ENCODE results near the gene WDFY4.

DNA sequence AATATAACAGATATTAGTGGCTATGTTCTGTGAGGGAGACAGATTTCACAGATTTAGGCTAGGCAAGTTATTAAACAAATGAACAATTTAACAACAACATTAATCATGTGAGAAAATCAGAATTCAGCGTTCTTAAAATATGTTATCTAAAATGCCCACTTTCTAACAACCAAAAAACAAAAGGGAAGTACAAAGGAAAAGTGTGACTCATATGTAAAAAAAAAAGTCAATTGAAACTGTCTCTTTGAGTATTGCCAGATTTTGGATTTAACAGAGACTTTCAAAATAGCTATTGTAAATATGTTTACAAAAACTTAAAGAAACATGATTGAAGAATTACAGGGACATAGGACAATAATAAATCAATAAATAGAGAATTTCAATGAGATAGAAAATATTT lies 45.0 kb upstream of the WDFY4 start:
- TF ChIP-seq, protein P1, sequence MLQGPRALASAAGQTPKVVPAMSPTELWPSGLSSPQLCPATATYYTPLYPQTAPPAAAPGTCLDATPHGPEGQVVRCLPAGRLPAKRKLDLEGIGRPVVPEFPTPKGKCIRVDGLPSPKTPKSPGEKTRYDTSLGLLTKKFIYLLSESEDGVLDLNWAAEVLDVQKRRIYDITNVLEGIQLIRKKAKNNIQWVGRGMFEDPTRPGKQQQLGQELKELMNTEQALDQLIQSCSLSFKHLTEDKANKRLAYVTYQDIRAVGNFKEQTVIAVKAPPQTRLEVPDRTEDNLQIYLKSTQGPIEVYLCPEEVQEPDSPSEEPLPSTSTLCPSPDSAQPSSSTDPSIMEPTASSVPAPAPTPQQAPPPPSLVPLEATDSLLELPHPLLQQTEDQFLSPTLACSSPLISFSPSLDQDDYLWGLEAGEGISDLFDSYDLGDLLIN (CRISPR knock-in tag; IDR thresholded peaks at IDR 0.05; ENCODE audit: borderline replicate concordance), result no peak
- TF ChIP-seq ZIK1 (CRISPR knock-in tag; IDR thresholded peaks at IDR 0.05; ENCODE audit: borderline replicate concordance, low read depth) (no peak), HCFC1 (IDR thresholded peaks at IDR 0.05; ENCODE audit: low read depth, low read length) (no peak), SAP130 (CRISPR knock-in tag; IDR thresholded peaks at IDR 0.05; ENCODE audit: low read depth) (no peak), CC2D1A (CRISPR knock-in tag; IDR thresholded peaks at IDR 0.05) (no peak)
- TF ChIP-seq, protein P2, sequence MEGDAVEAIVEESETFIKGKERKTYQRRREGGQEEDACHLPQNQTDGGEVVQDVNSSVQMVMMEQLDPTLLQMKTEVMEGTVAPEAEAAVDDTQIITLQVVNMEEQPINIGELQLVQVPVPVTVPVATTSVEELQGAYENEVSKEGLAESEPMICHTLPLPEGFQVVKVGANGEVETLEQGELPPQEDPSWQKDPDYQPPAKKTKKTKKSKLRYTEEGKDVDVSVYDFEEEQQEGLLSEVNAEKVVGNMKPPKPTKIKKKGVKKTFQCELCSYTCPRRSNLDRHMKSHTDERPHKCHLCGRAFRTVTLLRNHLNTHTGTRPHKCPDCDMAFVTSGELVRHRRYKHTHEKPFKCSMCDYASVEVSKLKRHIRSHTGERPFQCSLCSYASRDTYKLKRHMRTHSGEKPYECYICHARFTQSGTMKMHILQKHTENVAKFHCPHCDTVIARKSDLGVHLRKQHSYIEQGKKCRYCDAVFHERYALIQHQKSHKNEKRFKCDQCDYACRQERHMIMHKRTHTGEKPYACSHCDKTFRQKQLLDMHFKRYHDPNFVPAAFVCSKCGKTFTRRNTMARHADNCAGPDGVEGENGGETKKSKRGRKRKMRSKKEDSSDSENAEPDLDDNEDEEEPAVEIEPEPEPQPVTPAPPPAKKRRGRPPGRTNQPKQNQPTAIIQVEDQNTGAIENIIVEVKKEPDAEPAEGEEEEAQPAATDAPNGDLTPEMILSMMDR (CRISPR knock-in tag; IDR thresholded peaks at IDR 0.05), result no peak

All from HepG2 (cell line).